Measurements from ENCODE around the gene MUSK. TPM values are rescaled to one million over a fixed set of nuclear protein-coding genes. Genes with fewer than 3 reads are reported as not detected.

The MUSK gene
- total and polyA plus RNA-seq, 2 of the 8 experiments (the other 6 are each of a cell fraction or from before 2014, with no cell fraction given) = not detected

DNA sequence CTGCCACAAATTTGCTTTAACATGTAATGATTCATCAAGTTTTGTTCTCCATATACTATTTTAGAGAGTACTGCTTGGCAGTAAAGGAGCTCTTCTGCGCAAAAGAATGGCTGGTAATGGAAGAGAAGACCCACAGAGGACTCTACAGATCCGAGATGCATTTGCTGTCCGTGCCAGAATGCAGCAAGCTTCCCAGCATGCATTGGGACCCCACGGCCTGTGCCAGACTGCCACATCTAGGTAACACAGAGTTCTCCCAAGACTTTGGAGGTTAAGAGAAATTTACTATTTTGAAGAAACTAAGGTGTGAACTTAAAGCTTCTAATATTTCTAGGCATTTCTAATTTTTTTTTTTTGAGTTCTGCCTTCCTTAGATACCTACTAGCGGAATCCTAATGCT lies 107.1 kb downstream of the MUSK start:
- Histone ChIP-seq H3K14ac (ENCODE audit: insufficient read length) (no peak overlapping the region), H3K36me3 (ENCODE audit: control insufficient read depth in 2 of 4, insufficient read depth in 4 of 4, low read length in 3 of 4) (no peaks in the 10 kb centered on the region), H3K27me3 (replicated peaks in 1 of 4; ENCODE audit: control insufficient read depth in 3 of 4, extremely low read depth in 1 of 4, insufficient read depth in 3 of 4, low read length in 3 of 4) (no peaks in the 10 kb centered on the region), H2BK120ac (replicated peaks; ENCODE audit: low read depth, low read length) (no peak overlapping the region), H3K4me2 (ENCODE audit: insufficient read depth in 1 of 2, low read depth in 2 of 2, low read length in 2 of 2) (no peak overlapping the region), H2BK12ac (ENCODE audit: low read depth, low read length) (no peak overlapping the region), H2BK5ac (ENCODE audit: low read depth, low read length) (no peak overlapping the region), H3K9ac (replicated peaks in 1 of 4; ENCODE audit: extremely low read depth in 1 of 4, low read depth in 3 of 4, low read length in 3 of 4) (no peak overlapping the region), H2AK5ac (ENCODE audit: low read depth, low read length) (no peak overlapping the region), H3K27ac (ENCODE audit: low read depth, low read length) (no peak overlapping the region), H4K5ac (ENCODE audit: insufficient read length, low read depth, low read length) (no peak overlapping the region), H3K23ac (ENCODE audit: insufficient read length) (no peak overlapping the region), H3K4me1 (replicated peaks in 1 of 4; ENCODE audit: control insufficient read depth in 3 of 4, insufficient read depth in 4 of 4, low read length in 3 of 4) (no peaks in the 10 kb centered on the region), H3K18ac (ENCODE audit: extremely low read depth, low read length) (no peak overlapping the region), H3K4ac (replicated peaks; ENCODE audit: insufficient read length, low read depth, low read length) (no peak overlapping the region), H4K91ac (replicated peaks; ENCODE audit: insufficient read length, low read length) (no peak overlapping the region), H4K20me1 (replicated peaks in 1 of 2; ENCODE audit: control insufficient read depth in 1 of 2, insufficient read depth in 2 of 2, low read length in 2 of 2) (no peaks in the 10 kb centered on the region), H3K9me3 (ENCODE audit: insufficient read depth in 2 of 2, low read depth in 1 of 2, low read length in 1 of 2) (no peaks in the 10 kb centered on the region), H3K79me1 (ENCODE audit: low read depth, low read length) (no peaks in the 10 kb centered on the region), H3K56ac (replicated peaks; ENCODE audit: insufficient read length, low read depth, low read length) (no peak overlapping the region), H2AFZ (ENCODE audit: low read length) (no peak overlapping the region), H4K8ac (ENCODE audit: extremely low read depth, insufficient read depth, low read length) (no peak overlapping the region), H3K79me2 (ENCODE audit: control insufficient read depth in 1 of 2, insufficient read depth in 2 of 2, low read length in 2 of 2) (no peaks in the 10 kb centered on the region), H3K4me3 (ENCODE audit: extremely low read depth in 1 of 4, insufficient read depth in 2 of 4, low read depth in 3 of 4, low read length in 4 of 4) (no peak overlapping the region), H3K23me2 (ENCODE audit: low read depth, low read length) (no peaks in the 10 kb centered on the region), H2BK15ac (ENCODE audit: low read length) (no peak overlapping the region), H2BK20ac (ENCODE audit: low read length) (no peak overlapping the region)
- ChIA-PET CTCF (ENCODE audit: partially characterized antibody) (interaction anchor here (0.6 to 1.4 kb wide), 2 partner anchors 117 to 887 kb away, joined by 3 to 4 read pairs; no protein-coding TSS in a partner anchor), POLR2A (ENCODE audit: partially characterized antibody) (interaction anchor here (0.6 kb wide), 1 partner anchor 295 kb away, joined by 3 read pairs; no protein-coding TSS in a partner anchor)
- DNase-seq (ENCODE audit: low read depth in 1 of 2, low spot score in 2 of 2) (no peak), FAIRE-seq (no peak)
- 92% methylated on average over 5 of the region's 5 CpGs; no CpG with 5 or more reads in 1 of the 2 experiments for WGBS, 2 experiments (ENCODE audit: extremely low coverage in 1 of 2, insufficient coverage in 1 of 2, insufficient read length in 1 of 2, insufficient replicate concordance in 2 of 2, low coverage in 1 of 2, low lambda C conversion rate in 2 of 2, missing lambda C conversion rate in 1 of 2)
- TF ChIP-seq SIX5 (IDR thresholded peaks at IDR 0.05; ENCODE audit: low read depth, low read length) = no peak
- TF ChIP-seq SAP30 (IDR thresholded peaks at IDR 0.05; ENCODE audit: insufficient read depth, insufficient replicate concordance, low read length) = no peak
